ENCODE measurements around the gene ZFYVE26.
"Not testable (repeated sequence)": the region's sequence is repeated elsewhere in the genome, so short reads cannot be mapped to it uniquely, and the experiment has no call there.

The ZFYVE26 gene

GRCh38 chr14:67749341-67750084 is 66.9 kb downstream of the ZFYVE26 start:
- no peak for DNase-seq

GRCh38 chr14:67748312-67748711 is 68.1 kb downstream of the ZFYVE26 start:
- DNase-seq, result no peak

GRCh38 chr14:67746927-67747326 is 69.5 kb downstream of the ZFYVE26 start:
- DNase-seq, result no peak

GRCh38 chr14:67744046-67744445 is 72.3 kb downstream of the ZFYVE26 start:
- no peak for DNase-seq

GRCh38 chr14:67738740-67739504 is 77.5 kb downstream of the ZFYVE26 start:
- DNase-seq, result no peak

- DNase-seq, result no peak
Measured at GRCh38 chr14:67736771-67737170, 79.6 kb downstream of the ZFYVE26 start.

- no peak for DNase-seq
Measured at GRCh38 chr14:67735336-67736147, 80.8 kb downstream of the ZFYVE26 start.

GRCh38 chr14:67734675-67735074 is 81.7 kb downstream of the ZFYVE26 start:
- no peak for DNase-seq

- DNase-seq, result no peak
Measured at GRCh38 chr14:67733616-67734015, 82.8 kb downstream of the ZFYVE26 start.

- DNase-seq, result no peak
Measured at GRCh38 chr14:67729072-67729885, 87.1 kb downstream of the ZFYVE26 start.

GRCh38 chr14:67728258-67728657 is 88.1 kb downstream of the ZFYVE26 start:
- DNase-seq, result no peak

- no peak for DNase-seq
Measured at GRCh38 chr14:67727361-67727760, 89.0 kb downstream of the ZFYVE26 start.

- no peak for DNase-seq
Measured at GRCh38 chr14:67725171-67725570, 91.2 kb downstream of the ZFYVE26 start.

GRCh38 chr14:67722293-67722692 is 94.1 kb downstream of the ZFYVE26 start:
- DNase-seq, result no peak

- DNase-seq, result no peak
Measured at GRCh38 chr14:67721875-67722274, 94.5 kb downstream of the ZFYVE26 start.

- DNase-seq, result no peak
Measured at GRCh38 chr14:67719866-67720265, 96.5 kb downstream of the ZFYVE26 start.

GRCh38 chr14:67719385-67719784 is 97.0 kb downstream of the ZFYVE26 start:
- not testable (repeated sequence) for DNase-seq

- DNase-seq, result no peak
Measured at GRCh38 chr14:67718265-67718664, 98.1 kb downstream of the ZFYVE26 start.

- DNase-seq, result no peak
Measured at GRCh38 chr14:67717048-67717447, 99.3 kb downstream of the ZFYVE26 start.

- no peak for DNase-seq
Measured at GRCh38 chr14:67710209-67710608, 106.2 kb downstream of the ZFYVE26 start.

- DNase-seq, result not testable (repeated sequence)
Measured at GRCh38 chr14:67709796-67710195, 106.6 kb downstream of the ZFYVE26 start.

GRCh38 chr14:67709346-67709745 is 107.0 kb downstream of the ZFYVE26 start:
- not testable (repeated sequence) for DNase-seq

GRCh38 chr14:67705211-67705610 is 111.2 kb downstream of the ZFYVE26 start:
- no peak for DNase-seq

Measured in NCI-H1092 (cell line).